Measurements from ENCODE around the gene ATP11B.

The ATP11B gene

GRCh38 chr3:182964179-182964578 lies 170.9 kb downstream of the ATP11B start:
- Histone ChIP-seq H3K4me3 (ENCODE audit: insufficient read depth, low read length, poor library complexity, severe bottlenecking) (no peak overlapping the region), H3K9ac (ENCODE audit: low read length) (no peak overlapping the region), H2AFZ (ENCODE audit: low read depth, low read length, severe bottlenecking) (no peak overlapping the region), H3K4me2 (ENCODE audit: low read depth, low read length, poor library complexity, severe bottlenecking) (no peak overlapping the region), H4K20me1 (ENCODE audit: low read depth, low read length) (0 out of 2 replicates have a peak, but pooled peaks cover 7% of the 10 kb centered on the region), H3K9me2 (replicated peaks; ENCODE audit: insufficient read depth, low read length) (no peaks in the 10 kb centered on the region), H3K27me3 (ENCODE audit: low read length) (no peaks in the 10 kb centered on the region), H3K9me3 (ENCODE audit: insufficient read depth, low read length) (no peaks in the 10 kb centered on the region), H3K79me2 (ENCODE audit: insufficient read depth, low read length) (peaks cover 50% of the 10 kb centered on the region), H3F3A (ENCODE audit: insufficient read depth) (no peaks in the 10 kb centered on the region; the same call in 1 of the 2 replicates), H3K27ac (ENCODE audit: low read depth, low read length) (no peak overlapping the region), H3K36me3 (ENCODE audit: low read length) (peaks cover 15% of the 10 kb centered on the region)
- TF ChIP-seq, protein P1, sequence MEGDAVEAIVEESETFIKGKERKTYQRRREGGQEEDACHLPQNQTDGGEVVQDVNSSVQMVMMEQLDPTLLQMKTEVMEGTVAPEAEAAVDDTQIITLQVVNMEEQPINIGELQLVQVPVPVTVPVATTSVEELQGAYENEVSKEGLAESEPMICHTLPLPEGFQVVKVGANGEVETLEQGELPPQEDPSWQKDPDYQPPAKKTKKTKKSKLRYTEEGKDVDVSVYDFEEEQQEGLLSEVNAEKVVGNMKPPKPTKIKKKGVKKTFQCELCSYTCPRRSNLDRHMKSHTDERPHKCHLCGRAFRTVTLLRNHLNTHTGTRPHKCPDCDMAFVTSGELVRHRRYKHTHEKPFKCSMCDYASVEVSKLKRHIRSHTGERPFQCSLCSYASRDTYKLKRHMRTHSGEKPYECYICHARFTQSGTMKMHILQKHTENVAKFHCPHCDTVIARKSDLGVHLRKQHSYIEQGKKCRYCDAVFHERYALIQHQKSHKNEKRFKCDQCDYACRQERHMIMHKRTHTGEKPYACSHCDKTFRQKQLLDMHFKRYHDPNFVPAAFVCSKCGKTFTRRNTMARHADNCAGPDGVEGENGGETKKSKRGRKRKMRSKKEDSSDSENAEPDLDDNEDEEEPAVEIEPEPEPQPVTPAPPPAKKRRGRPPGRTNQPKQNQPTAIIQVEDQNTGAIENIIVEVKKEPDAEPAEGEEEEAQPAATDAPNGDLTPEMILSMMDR (IDR thresholded peaks at IDR 0.05; ENCODE audit: insufficient read depth, low read length, poor library complexity, severe bottlenecking), result no peak
- no peak for TF ChIP-seq EZH2phosphoT487 (conservative IDR thresholded peaks at IDR 0.05; ENCODE audit: low read length)

DNA sequence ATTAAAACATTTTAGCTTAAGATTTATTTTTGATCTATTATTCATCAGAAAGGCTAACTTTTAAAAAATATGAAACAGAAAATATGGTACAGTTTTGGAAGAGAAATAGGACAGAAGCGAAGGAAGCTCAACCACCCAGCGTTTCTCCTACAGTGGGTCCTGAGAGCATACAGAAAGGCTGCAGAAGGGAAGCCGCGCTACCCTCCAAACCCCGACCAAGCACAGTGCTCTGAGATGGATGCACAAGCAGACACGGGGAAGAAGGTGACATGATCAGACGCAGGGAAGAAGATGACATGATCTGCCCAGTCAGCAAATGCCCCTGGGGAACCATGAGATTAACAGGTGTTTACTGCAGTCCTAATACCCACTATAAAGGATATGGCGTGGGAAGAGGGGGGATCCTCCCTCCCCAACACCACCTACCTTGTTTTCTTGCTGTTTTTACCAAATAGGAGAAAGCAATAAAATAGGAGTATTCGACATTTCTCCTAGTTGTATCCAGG lies 172.6 kb downstream of the ATP11B start:
- H3K4me2 ChIP-seq (ENCODE audit: low read depth, low read length, poor library complexity, severe bottlenecking), result no peak overlapping the region
- peaks cover 67% of the 10 kb centered on the region for H3K79me2 ChIP-seq (ENCODE audit: insufficient read depth, low read length)
- H3K27ac ChIP-seq (ENCODE audit: low read depth, low read length), result no peak overlapping the region
- H3K36me3 ChIP-seq (ENCODE audit: low read length), result peaks cover 4% of the 10 kb centered on the region; the same call in 1 of the 2 replicates
- H3F3A ChIP-seq (ENCODE audit: insufficient read depth), result no peaks in the 10 kb centered on the region
- no peak overlapping the region for H3K4me3 ChIP-seq (ENCODE audit: insufficient read depth, low read length, poor library complexity, severe bottlenecking)
- H2AFZ ChIP-seq (ENCODE audit: low read depth, low read length, severe bottlenecking), result no peak overlapping the region
- H4K20me1 ChIP-seq (ENCODE audit: low read depth, low read length), result 0 out of 2 replicates have a peak, but pooled peaks cover 8% of the 10 kb centered on the region
- H3K9me3 ChIP-seq (ENCODE audit: insufficient read depth, low read length), result no peaks in the 10 kb centered on the region
- no peaks in the 10 kb centered on the region for H3K27me3 ChIP-seq (ENCODE audit: low read length)
- H3K9ac ChIP-seq (ENCODE audit: low read length), result no peak overlapping the region
- TF ChIP-seq EZH2phosphoT487 (conservative IDR thresholded peaks at IDR 0.05; ENCODE audit: low read length), result no peak
- TF ChIP-seq, protein P1 (IDR thresholded peaks at IDR 0.05; ENCODE audit: insufficient read depth, low read length, poor library complexity, severe bottlenecking), result no peak
- no peaks in the 10 kb centered on the region for H3K9me2 ChIP-seq (replicated peaks; ENCODE audit: insufficient read depth, low read length)

DNA sequence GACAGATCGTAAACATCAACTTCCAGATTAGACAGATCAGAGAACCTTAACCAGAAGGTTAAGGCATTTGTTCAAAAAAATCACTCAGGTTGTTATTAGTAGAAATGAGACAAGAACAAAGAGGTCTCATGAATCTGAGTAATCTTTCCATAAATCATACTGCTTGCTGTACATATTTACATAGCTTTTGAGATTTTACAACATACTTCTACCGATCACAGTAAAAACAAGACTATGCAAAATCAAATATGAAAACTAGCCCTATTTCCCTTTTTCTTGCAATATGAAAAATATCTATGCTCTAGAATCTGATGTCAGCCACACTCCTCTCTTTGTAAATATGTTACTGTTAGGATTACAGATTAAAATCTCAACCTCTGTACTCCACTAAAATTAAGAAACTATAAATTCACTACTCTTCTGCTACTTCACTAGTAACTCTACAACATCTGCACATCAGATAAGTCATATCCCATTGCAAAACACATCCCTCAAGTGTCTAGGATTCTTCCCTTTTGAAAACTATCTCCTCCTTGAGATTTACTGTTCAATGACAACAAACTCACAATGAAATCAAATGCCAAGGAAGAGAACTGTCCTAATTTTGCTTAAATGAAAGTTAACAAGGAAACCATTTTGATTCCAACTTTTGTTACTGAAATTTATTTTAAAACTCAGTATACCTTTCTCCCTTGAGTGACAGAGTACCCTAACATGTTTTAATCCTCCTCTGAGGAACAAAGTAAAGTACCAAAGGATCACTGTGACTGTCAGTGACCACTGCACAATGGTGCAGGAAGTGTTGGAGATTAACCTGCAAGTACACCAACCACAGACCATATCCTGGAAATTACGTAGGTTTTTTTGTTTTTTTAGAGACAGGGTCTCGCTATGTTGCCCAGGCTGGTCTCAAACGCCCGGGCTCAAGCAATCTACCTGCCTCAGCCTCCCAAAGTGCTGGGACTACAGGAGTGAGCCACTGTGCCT lies 174.2 kb downstream of the ATP11B start:
- Histone ChIP-seq H3F3A (ENCODE audit: insufficient read depth) (no peaks in the 10 kb centered on the region), H3K36me3 (ENCODE audit: low read length) (no peaks in the 10 kb centered on the region), H3K4me3 (ENCODE audit: insufficient read depth, low read length, poor library complexity, severe bottlenecking) (no peak overlapping the region), H2AFZ (ENCODE audit: low read depth, low read length, severe bottlenecking) (no peak overlapping the region), H3K9me2 (replicated peaks; ENCODE audit: insufficient read depth, low read length) (no peaks in the 10 kb centered on the region), H3K9ac (ENCODE audit: low read length) (no peak overlapping the region), H3K27ac (ENCODE audit: low read depth, low read length) (peak overlapping the region; percentile 9; the same call in 1 of the 2 replicates), H3K4me2 (ENCODE audit: low read depth, low read length, poor library complexity, severe bottlenecking) (peak overlapping the region; percentile 35), H4K20me1 (ENCODE audit: low read depth, low read length) (0 out of 2 replicates have a peak, but pooled peaks cover 8% of the 10 kb centered on the region), H3K79me2 (ENCODE audit: insufficient read depth, low read length) (peaks cover 83% of the 10 kb centered on the region), H3K9me3 (ENCODE audit: insufficient read depth, low read length) (no peaks in the 10 kb centered on the region), H3K27me3 (ENCODE audit: low read length) (no peaks in the 10 kb centered on the region)
- TF ChIP-seq, protein P1 (IDR thresholded peaks at IDR 0.05; ENCODE audit: insufficient read depth, low read length, poor library complexity, severe bottlenecking), result no peak
- no peak for TF ChIP-seq EZH2phosphoT487 (conservative IDR thresholded peaks at IDR 0.05; ENCODE audit: low read length)
